B cell (primary cell): ENCODE results near the gene VPS26C. TPM values are rescaled to one million over a fixed set of nuclear protein-coding genes. Genes with fewer than 3 reads are reported as not detected.

Experiments used
- ATAC-seq: fragments of 200-7000 bp; cut with Tn5 transposase; one replicate; pipeline ENCODE4 v1.10.0; 2021; ENCODE audit warnings: low read depth, mild to moderate bottlenecking, moderate number of reproducible peaks, moderate library complexity
- CTCF ChIA-PET: fragments of 350-600 bp; sonication (Branson Sonifier 250); formaldehyde crosslinking; loops from one replicate; lab custom pipeline; 2021; ENCODE audit warnings: antibody characterized with exemption, inconsistent platforms; lab: Charles Lee
- POLR2A ChIA-PET: fragments of 350-600 bp; sonication (Branson Sonifier 250); formaldehyde crosslinking; loops from one replicate; lab custom pipeline; 2021; ENCODE audit warnings: antibody characterized with exemption; lab: Charles Lee
- DNase-seq: peaks from one replicate; pipeline ENCODE4 v3.0.0; 2013
- H2AFZ ChIP-seq: 2 replicates; pipeline ENCODE4 v1.6.1; 2012; ENCODE audit warnings: mild to moderate bottlenecking, low read depth, low read length; ENCODE audit not compliant: insufficient read depth, poor library complexity, severe bottlenecking
- H3K27ac ChIP-seq, 2 donors: 1 replicate in 1 of 2; 2 replicates in 1 of 2; pipeline ENCODE4 v1.5.1; 2012 to 2013; ENCODE audit warnings: low read length in 2 of 2, mild to moderate bottlenecking in 2 of 2, moderate library complexity in 1 of 2
- H3K27me3 ChIP-seq, 4 experiments: fragments of 200-600 bp in 1 of 4; sonication (generic) in 1 of 4; replicated peaks in 1 of 4; 1 replicate in 2 of 4; 2 replicates in 2 of 4; pipeline versions ENCODE4 v1.6.1 to v1.7.0; 2013 to 2016; ENCODE audit warnings: low read length in 3 of 4, mild to moderate bottlenecking in 2 of 4, mixed read lengths in 1 of 4, moderate library complexity in 1 of 4; ENCODE audit not compliant: insufficient read depth in 4 of 4, control insufficient read depth in 3 of 4; ENCODE audit errors: control extremely low read depth in 1 of 4
- H3K36me3 ChIP-seq, 2 experiments: replicated peaks in 1 of 2; 1 replicate in 1 of 2; 2 replicates in 1 of 2; pipeline versions ENCODE4 v1.6.1 to v1.7.1; 2013; ENCODE audit warnings: low read length in 1 of 2; ENCODE audit not compliant: insufficient read depth in 2 of 2, control insufficient read depth in 1 of 2; ENCODE audit errors: control extremely low read depth in 1 of 2, extremely low read depth in 1 of 2
- H3K4me1 ChIP-seq, 2 donors: fragments of 200-600 bp in 1 of 2; sonication (generic) in 1 of 2; 1 replicate in 1 of 2; 2 replicates in 1 of 2; pipeline versions ENCODE4 v1.5.1 to v1.6.1; 2013 to 2017; ENCODE audit warnings: low read length in 2 of 2; ENCODE audit not compliant: control insufficient read depth in 2 of 2, insufficient read depth in 2 of 2
- H3K4me2 ChIP-seq: replicated peaks from 2 replicates; pipeline ENCODE3; 2012; ENCODE audit warnings: mild to moderate bottlenecking, low read depth, low read length; ENCODE audit not compliant: poor library complexity, severe bottlenecking
- H3K4me3 ChIP-seq, 5 experiments: fragments of 200-600 bp in 1 of 5; sonication (generic) in 1 of 5; 1 replicate in 3 of 5; 2 replicates in 2 of 5; pipeline versions ENCODE4 v1.5.1 to v1.7.0; 2011 to 2016; ENCODE audit warnings: low read length in 4 of 5, mild to moderate bottlenecking in 4 of 5, low read depth in 2 of 5, control low read depth in 1 of 5, moderate library complexity in 1 of 5; ENCODE audit not compliant: insufficient read depth in 1 of 5; ENCODE audit errors: control extremely low read depth in 1 of 5, extremely low read depth in 1 of 5
- H3K79me2 ChIP-seq: fragments of 200-600 bp; sonication (generic); one replicate; pipeline ENCODE4 v1.6.0; 2016; ENCODE audit warnings: low read length; ENCODE audit not compliant: control insufficient read depth, insufficient read depth
- H3K9ac ChIP-seq: fragments of 200-600 bp; sonication (generic); 2 replicates; pipeline ENCODE4 v1.6.1; 2017; ENCODE audit warnings: mild to moderate bottlenecking, low read length, moderate library complexity
- H3K9me3 ChIP-seq, 3 donors: one replicate each; pipeline versions ENCODE4 v1.6.1 to v1.7.1; 2013; ENCODE audit warnings: low read length in 2 of 3; ENCODE audit not compliant: control insufficient read depth in 2 of 3, insufficient read depth in 1 of 3; ENCODE audit errors: control extremely low read depth in 1 of 3
- H4K20me1 ChIP-seq: 2 replicates; pipeline ENCODE4 v1.6.0; 2012; ENCODE audit warnings: mild to moderate bottlenecking, low read length; ENCODE audit not compliant: insufficient read depth, control insufficient read depth, poor library complexity, severe bottlenecking
- H3K27ac Mint-ChIP-seq: one replicate; pipeline ENCODE4 v1.8.0; 2021; ENCODE audit warnings: mixed read lengths
- H3K27me3 Mint-ChIP-seq: one replicate; pipeline ENCODE4 v1.8.0; 2021; ENCODE audit warnings: mixed read lengths
- H3K4me1 Mint-ChIP-seq: one replicate; pipeline ENCODE4 v1.8.0; 2021; ENCODE audit warnings: mixed read lengths
- H3K4me3 Mint-ChIP-seq: one replicate; pipeline ENCODE4 v1.8.0; 2021; ENCODE audit warnings: mixed read lengths
- H3K9me3 Mint-ChIP-seq: one replicate; pipeline ENCODE4 v1.8.0; 2022; ENCODE audit warnings: mixed read lengths; ENCODE audit not compliant: insufficient read depth
- CTCF ChIP-seq: fragments of 200-600 bp; IDR thresholded peaks from one replicate; pipeline ENCODE4 v1.8.0; 2022; ENCODE audit warnings: antibody characterized with exemption, mild to moderate bottlenecking
- EZH2 ChIP-seq: IDR thresholded peaks from 2 replicates; pipeline ENCODE4 v1.6.1; 2012; ENCODE audit warnings: borderline replicate concordance, low read depth, mild to moderate bottlenecking, moderate library complexity, low read length; ENCODE audit not compliant: insufficient read depth, poor library complexity, severe bottlenecking
- WGBS: methylation state at CpG from one replicate; pipeline ENCODE4 v1.1.5; 2013; ENCODE audit warnings: missing lambda C conversion rate; ENCODE audit not compliant: insufficient coverage; 5-methylcytosine and 5-hydroxymethylcytosine counted together
- intact Hi-C: fragments of 100-400 bp; cut with micrococcal nuclease; formaldehyde crosslinking; loops from one replicate; pipeline ENCODE4 v1.10.0; 2022
- polyA plus RNA-seq: library from polyadenylated mRNA; depleted of rRNA; stranded (reverse); fragments of >200 nt; gene quantifications from 2 replicates; pipeline ENCODE4 v1.2.3, GENCODE V29; 2012
- total RNA-seq, 2 donors: library from RNA; stranded (reverse); fragments of 120-200 nt in 1 of 2; gene quantifications; 1 replicate in 1 of 2; 2 replicates in 1 of 2; pipeline versions ENCODE4 v1.2.3 to v1.2.4, GENCODE V29; 2013 to 2022

VPS26C gene
- total and polyA plus RNA-seq, 2 donors (not counting 1 experiment from before 2014, with no cell fraction given), result 34.3 to 58.6 TPM

GRCh38 chr21:37300114-37300751 lies 33.1 kb upstream of the VPS26C start:
- intact Hi-C loops, result no loop called here
- H4K20me1 ChIP-seq, result no peaks in the 10 kb centered on the region
- Mint-ChIP-seq H3K4me1 (no peaks in the 10 kb centered on the region), H3K9me3 (no peaks in the 10 kb centered on the region), H3K27ac (no peak overlapping the region), H3K27me3 (peaks cover 11% of the 10 kb centered on the region), H3K4me3 (no peak overlapping the region)
- TF ChIP-seq CTCF (no peak), EZH2 (no peak)
- no peak overlapping the region for H3K9ac ChIP-seq
- H3K4me2 ChIP-seq, result no peak overlapping the region
- no peaks in the 10 kb centered on the region for H3K79me2 ChIP-seq
- H3K27me3 ChIP-seq, result no peaks in the 10 kb centered on the region
- WGBS, result no CpG with 5 or more reads among the region's 4 CpGs
- no peak overlapping the region for H2AFZ ChIP-seq
- DNase-seq (no peak), ATAC-seq (no peak)
- H3K27ac ChIP-seq, result no peak overlapping the region
- no peaks in the 10 kb centered on the region for H3K4me1 ChIP-seq
- H3K36me3 ChIP-seq, result no peaks in the 10 kb centered on the region
- H3K4me3 ChIP-seq, result no peak overlapping the region
- ChIA-PET POLR2A (interaction anchor here (0.6 kb wide), 1 partner anchor 19 kb away, joined by 4 read pairs; no protein-coding TSS in a partner anchor), CTCF (no interaction called here)
- no peaks in the 10 kb centered on the region for H3K9me3 ChIP-seq

- Histone ChIP-seq H3K27me3 (no peaks in the 10 kb centered on the region), H3K9me3 (no peaks in the 10 kb centered on the region), H3K4me3 (no peak overlapping the region), H2AFZ (no peak overlapping the region), H3K9ac (no peak overlapping the region), H4K20me1 (no peaks in the 10 kb centered on the region), H3K4me1 (no peaks in the 10 kb centered on the region), H3K27ac (no peak overlapping the region), H3K79me2 (no peaks in the 10 kb centered on the region), H3K36me3 (no peaks in the 10 kb centered on the region), H3K4me2 (no peak overlapping the region)
- TF ChIP-seq EZH2, result no peak
- TF ChIP-seq CTCF, result no peak
- Mint-ChIP-seq H3K27me3 (peaks cover 19% of the 10 kb centered on the region), H3K4me3 (no peak overlapping the region), H3K4me1 (no peaks in the 10 kb centered on the region), H3K9me3 (no peaks in the 10 kb centered on the region), H3K27ac (no peak overlapping the region)
- ChIA-PET POLR2A (no interaction called here), CTCF (no interaction called here)
- no peak for DNase-seq
- no peak for ATAC-seq
- intact Hi-C loops, result no loop called here
- 90% methylated on average over 3 of the region's 7 CpGs for WGBS
These were observed 30.2 kb upstream of the VPS26C start for GRCh38 chr21:37297364-37297763.
